Activated CD4-positive, alpha-beta T cell treated with anti-CD3 and anti-CD28 coated beads, Interleukin-2, amount 50 U/mL, for 48 hours (primary cell): Measurements from ENCODE around the gene PCNT.
A peak's percentile ranks its signal among the peaks of the same experiment; 100 is the strongest.
"Not testable (repeated sequence)": the region's sequence is repeated elsewhere in the genome, so short reads cannot be mapped to it uniquely, and the experiment has no call there.

Source experiments
- DNase-seq, 2 experiments: peaks; one replicate each; pipeline ENCODE4 v3.0.0-alpha.2; 2020

The PCNT gene

DNA sequence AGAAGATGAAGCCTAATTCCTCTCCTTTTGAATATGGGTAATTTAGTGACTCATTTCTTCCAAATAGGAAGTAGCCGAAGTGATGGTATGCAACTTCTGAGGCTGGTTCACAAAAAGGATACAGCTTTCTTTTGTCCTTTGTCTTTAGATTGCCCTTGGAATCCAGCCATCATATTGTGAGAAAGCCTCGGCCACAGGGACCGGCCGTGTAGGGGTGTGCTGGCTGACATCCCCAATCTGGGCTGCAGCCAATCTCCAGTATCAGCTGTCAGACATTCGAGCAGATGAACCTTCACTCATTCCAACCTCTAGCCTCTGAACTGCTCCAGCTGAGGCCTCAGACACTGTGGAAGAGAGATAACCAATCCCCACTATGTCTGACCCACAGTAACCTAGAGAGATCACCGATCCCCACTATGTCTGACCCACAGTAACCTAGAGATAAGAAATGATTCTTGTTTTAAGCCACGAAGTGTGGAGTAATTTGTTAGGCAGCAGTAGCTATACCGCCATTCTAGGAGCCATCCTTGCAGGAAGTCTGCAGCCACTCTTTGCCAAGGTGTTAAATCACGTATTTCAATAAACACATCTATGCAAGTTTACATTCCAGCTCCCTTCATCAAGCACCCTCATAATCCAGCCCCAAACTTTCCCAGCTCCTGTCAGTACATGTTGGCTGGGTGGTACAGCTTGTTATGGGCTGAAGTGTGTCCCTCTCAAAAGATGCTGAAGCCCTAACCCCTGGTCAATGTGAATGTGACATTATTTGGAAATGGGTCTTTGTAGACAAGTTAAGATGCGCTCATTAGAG lies 131.8 kb downstream of the PCNT start:
- DNase-seq = no peak

DNA sequence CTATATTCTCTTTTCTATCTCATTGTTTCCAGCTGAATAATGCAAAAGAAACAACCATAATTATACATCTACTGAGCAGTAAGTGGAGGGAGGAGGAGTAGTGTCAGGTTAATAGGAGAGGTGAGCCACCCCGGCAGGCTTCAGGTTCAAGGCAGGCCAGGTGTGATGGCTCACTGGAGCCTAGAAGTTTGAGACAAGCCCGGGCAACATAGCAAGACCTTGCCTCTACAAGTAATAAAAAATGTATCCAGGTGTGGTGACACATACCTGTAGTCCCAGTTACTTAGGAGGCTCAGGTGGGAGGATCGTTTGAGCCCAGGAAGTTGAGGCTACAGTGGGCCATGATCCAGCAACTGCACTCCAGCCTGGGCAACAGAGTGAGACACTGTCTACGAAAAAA lies 132.8 kb downstream of the PCNT start:
- no peak for DNase-seq

DNA sequence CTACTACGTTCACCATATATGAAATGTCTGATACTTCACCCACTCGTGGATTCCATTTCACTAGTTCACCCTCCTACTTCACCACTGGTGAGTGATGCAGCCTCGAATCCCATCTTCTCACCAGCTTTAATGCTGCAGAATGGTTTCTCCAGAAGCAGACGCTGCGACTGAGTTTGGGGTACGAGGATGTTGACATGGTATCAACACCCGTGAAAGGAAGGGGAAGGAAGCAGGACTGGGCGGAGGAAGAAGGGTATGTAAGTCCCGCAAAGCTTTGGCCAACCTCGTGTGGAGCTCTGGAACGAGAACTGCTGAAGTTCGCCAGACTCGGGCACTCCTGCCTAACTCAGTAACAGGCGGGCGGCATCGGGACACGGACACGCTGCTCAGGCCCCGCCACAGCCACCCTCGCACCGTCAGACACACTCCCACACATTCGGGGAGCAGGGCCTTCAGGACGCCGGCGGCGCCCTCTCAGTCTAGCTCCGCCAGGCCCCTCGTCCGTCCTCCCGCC lies 133.9 kb downstream of the PCNT start:
- DNase-seq = peak in 1 of 2 experiments; percentile 54

DNA sequence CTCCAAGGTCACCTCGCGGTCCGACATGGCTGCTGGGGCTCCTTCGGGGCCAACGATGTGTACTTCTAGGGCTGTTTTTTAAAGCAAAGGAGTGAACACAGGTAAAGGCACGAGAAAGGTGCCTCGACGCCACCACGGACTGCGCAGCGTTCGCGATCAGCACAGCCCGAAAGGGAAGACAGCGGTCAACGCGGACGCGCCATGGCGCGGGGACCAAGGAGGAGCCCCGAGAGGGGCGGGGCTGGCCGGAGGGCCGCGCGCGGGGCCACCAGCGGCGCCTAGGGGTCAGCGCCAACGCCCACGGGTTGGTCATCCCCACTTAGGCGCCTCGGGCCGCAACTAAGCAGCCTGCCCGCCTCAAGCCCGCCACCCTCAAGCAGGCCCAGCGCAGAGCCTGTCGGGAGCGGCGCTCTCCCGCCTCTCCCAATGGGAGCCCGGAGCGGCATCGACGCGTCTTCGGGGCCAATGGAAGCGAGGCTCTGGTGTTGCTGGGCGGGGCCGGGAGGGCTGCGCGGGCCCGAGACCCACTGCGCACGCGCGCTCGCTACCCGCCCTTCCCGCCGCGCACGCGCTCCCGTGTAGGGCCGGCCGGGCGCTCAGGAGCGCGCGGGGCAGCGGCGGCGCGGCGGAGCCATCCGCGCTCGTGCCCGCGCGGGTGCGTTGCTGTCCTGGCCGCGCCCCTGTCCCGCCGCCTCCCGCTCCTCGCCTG lies 134.5 kb downstream of the PCNT start, which contains the start of gene DIP2A:
TSS of gene DIP2A (plus strand) at position 577 of the 709 bp plus-strand sequence. CDS start 241 bp downstream, outside the sequence.
- DNase-seq = peak; percentile 89 to 93

DNA sequence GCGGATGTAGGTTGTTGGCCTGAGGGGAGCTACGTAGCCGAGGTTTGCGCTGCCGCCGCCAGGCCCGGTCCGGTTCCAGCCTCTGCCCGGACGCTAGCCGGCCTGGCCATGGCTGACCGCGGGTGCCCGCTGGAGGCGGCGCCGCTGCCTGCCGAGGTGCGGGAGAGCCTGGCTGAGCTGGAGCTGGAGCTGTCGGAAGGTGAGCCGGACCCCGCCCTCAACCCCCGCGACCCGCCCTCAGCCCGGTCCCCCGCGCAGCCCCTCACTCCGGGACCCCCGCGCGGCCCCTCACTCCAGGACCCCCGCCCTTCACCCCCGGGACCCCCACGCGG lies 135.0 kb downstream of the PCNT start:
- DNase-seq = no peak

DNA sequence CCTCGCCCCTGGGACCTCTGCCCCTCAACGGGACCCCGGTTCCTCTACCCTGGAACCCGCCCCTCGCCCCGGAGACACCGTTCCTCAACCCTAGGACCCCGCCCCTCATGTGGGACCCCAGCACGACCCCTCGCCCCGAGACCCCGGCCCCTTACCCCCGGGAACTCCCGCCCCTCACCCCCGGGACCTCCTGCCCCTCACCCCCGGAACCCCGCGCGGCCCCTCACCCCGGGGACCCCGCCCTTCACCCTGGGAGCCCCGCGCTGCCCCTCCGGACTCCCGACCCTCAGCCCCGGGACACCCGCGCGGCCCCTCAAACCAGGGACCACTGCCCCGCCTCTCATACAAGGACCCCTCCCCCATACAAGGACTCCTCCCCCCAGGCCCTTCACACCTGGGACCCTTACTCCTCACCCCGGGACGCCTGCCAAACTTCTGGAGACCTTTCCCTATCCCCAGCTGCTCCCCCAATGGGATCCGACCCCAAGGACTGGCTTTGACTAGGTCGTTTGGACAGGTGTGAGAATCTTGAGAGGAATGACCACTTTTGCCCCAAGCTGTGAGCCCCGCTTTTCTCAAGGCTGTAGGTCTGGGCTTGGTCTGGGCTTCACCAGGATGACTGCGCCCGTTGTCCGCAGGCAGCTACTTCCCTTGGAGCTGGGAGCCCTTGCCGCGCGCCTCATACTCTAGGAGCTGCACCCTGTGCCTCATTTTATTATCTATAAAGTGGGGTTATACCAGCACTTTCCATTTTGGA lies 135.6 kb downstream of the PCNT start:
- DNase-seq = peak; percentile 18 to 21

DNA sequence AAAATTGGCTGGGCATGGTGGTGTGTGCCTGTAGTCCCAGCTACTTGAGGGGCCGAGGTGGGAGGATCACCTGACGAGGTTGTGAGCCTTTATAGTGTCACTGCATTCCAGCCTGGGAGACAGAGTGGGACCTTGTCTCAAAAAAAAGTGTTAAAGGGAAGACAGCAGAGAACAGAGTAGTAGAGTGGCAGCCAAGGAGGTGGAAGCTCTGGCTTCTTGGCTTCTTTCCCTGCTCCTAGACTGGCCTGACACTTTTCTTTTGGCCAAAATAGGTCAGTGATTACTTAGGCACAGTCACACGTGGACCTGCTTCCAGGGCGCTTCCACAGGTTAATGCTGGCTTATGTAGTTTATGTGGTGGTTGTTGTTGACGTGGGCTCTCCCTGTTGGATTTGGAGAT lies 138.0 kb downstream of the PCNT start:
- no peak for DNase-seq

DNA sequence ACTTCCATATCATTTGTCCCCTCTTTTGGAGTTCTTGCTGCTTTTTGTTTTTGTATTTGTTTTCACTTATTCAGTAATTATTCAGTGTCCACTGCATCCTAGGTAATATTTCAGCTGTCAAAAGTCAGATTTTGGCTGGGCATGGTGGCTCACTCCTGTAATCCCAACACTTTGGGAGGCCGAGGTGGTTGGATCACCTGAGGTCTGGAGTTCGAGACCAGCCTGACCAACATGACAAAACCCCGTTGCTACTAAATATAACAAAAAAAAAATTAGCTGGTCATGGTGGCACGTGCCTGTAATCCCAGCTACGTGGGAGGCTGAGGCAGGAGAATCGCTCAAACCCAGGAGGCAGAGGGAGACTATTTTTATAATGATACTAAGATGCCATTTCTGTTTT lies 141.2 kb downstream of the PCNT start:
- DNase-seq = not testable (repeated sequence)

DNA sequence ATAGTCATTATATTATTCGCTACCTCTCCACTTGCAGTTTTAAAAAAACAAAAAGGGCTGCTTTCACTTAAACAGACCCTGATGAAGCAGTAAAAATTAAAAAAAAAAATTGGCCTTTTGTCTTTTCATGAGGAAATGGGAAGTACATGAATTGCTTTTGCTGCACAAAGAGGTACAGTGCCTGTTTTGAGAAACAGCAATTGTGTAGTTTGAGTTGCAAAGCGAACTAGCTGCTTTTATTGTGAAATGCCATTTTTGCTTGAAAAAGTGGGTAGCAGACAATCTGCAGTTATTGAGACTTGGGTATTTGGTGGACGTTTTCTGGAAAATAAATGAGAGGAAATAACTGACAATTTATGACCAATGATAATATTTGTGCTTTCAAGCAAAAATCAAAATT lies 141.7 kb downstream of the PCNT start:
- DNase-seq = no peak

DNA sequence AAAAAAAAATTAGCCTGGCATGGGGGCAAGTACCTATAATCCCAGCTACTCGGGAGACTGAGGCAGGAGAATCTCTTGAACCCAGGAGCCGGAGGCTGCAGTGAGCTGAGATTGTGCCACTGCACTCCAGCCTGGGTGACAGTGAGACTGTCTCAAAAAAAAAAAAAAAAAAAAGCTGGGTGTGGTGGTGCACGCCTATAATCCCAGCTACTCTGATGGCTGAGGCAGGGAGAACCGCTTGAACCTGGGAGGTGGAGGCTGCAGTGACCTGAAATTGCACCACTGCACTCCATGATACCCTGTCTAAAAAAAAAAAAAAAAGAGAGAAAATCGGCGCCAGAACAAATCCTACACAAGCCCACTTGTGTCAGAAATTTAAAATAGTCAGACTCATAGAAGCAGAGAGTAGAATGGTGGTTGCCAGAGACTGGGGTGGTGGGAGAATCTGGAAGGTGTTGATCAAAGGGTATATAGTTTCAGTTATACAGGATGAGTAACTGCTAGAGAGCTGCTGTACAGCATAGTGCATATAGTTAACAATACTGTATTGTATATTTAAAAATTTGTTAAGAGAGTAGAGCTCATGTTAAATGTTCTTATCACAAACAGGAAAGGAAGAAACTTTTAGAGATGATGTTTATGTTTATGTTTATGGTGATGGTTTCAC lies 144.3 kb downstream of the PCNT start:
- DNase-seq = no peak

DNA sequence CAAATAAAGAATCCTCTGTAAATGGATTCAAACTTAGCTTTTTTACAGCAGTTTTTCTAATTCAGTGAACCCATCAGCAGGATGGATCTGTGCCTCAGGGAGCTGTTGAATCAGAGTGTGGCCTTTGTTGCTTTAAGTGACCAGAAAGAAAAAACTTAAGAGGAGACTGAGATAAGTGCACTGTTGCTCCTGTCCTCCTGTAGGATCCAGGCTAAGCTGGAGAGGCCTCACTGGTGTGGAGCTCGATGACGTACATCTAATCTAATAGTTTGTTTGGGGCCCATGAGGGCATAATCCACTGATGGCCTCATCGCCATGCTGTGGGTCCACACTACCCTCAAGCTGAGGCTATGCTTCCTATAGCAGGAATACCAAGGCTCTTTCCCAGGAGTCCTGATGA lies 145.3 kb downstream of the PCNT start:
- no peak for DNase-seq

DNA sequence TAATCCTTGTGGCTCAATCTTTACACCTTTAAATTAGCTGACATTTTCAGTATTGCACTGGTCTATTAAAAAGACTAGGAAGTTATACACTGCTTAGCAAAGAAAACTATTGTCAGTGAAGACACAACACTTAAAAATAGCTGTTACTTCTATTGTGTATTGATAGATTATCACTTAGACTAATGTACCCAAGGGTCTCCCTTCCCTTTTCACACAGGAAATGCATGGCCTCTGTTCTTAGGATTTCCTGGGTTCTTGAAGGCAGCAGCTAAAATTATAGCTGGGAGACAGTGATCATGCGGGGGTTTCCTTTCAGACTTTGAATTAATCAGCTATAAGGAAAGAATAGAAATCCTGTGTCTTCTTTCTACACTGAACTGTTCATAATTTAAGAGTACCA lies 147.6 kb downstream of the PCNT start:
- no peak for DNase-seq

DNA sequence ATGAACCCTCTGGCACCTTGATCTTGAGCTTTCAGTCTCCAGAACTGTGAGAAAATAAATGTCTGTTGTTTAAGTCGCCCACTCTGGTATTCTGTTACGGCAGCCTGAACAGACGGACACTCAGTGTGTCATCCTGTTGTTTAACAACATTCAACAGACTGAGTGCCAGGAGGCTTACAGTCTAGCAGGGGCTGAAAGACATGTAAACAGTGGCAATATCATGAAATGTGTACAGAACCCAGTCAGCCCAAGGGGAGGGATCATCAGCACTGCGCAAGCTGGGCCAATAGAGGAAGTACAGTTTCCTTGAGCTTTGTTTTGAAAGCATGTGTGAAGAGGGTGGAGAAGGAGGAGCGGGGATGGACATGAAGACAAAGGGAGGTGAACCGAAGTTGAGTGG lies 148.3 kb downstream of the PCNT start:
- DNase-seq = no peak

DNA sequence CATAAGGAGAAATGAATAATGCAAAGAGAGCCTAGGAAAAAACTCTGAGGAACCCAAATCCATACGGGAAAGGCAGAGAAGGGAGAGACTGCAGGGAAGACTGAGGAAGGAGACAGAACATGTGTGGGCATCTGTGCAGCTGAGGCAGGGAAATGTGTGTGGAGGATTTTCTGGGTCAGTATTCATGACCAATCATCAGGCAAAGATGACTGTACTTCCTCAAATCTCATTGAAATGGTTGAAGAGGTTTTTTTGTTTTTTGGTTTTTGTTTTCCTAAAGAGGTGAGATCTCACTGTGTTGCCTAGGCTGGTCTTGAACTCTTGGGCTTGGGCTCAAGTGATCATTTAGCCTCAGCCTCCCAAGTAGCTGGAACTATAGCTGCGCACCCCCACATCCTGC lies 150.4 kb downstream of the PCNT start:
- DNase-seq = no peak

DNA sequence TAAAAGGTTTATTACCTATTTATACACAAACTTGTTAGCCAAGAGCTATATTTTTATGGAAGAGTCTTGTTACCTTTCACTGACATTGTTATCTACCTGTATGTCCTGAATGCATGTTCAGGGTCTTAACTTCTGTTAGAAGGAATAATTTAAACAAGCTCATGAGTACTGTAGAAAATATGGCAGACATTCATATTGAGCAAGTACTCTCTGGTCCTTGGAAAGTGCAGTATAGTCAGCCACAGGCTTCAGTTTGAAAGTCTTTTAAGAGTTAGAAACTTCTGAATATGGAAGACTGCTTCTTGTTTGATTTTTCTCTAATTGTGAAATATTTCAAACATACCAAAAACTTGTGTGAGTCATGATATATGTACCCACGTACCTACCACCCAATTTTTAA lies 151.3 kb downstream of the PCNT start:
- DNase-seq = no peak

DNA sequence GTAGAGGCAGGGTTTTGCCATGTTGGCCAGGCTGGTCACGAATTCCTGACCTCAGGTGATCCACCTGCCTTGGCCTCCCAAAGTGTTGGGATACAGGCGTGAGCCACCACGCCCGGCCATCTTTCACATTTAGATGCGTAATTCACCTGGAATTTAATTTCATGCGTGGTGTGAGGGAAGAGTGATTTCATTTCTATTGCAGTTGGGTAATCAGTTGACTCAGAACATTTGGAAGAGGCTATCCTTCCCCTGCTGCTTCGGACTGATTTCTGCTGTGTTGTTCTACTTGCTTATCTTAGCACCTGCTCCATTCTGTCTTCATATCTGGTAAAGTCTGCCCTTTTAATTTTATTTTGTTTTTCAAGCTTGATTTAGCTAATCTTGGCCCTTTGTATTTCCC lies 153.8 kb downstream of the PCNT start:
- DNase-seq = no peak

DNA sequence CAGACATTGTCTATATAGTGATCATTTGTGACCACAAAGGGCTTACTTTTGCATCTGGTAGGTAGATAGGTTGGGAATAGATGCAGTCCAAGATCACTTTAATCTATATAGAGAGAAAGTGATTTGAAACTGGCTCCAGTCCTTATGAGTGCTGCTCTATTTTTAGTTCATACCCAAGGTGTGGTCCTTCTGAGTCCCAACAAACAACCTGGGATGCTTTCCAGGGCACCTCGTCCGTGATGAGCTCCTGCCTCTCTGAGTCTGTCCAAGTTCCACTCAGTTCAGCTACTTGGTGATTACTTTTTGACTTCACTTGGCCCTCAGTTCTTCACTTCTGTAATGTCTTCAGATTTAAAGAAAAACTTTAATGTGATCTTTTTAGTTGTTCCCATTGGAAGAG lies 155.0 kb downstream of the PCNT start:
- no peak for DNase-seq

DNA sequence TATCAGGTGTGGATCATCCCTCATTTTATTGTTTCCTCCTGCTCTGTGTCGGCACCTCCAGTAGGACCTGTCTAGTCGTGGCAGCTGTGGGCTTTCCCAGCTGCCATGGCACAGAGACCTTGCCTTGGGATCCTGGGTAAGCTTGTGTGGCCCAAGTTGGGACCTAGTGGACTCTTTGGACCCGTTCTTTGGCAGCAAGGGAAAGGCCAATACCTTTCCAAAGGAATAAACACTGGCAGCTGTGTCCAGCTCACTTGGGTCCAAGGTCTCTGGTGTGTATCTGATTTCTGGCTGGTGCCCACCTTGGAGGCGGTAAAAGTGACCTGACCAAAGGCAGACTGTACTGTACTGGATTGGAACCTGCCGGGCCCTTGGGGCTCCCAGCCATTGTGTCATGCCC lies 156.5 kb downstream of the PCNT start:
- DNase-seq = no peak

DNA sequence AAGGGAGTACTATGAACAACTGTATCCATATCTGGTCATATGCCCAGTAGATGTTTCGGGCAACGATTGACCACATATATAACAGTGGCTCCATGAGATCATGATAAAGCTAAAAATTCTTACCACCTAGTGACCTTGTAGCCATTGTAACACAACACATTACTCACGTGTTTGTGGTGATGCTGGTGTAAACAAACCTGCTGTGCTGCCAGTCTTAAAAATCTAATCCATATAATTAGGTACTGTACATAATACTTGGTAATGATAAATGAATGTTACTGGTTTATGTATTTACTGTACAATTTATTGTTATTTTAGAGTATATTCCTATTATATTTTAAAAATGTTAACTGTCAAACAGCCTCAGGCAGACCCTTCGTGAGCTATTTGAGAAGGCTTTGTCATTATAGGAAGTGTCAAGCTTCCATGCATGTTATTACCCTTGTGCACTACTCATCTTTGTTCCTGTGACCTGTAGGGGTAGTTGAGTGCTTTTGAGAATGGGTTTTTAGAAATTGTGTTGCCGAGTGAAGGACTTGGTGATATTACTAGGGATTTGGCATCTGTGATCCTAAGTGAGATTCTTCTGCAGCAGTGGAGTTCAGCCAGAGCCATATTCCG lies 158.4 kb downstream of the PCNT start:
- no peak for DNase-seq

DNA sequence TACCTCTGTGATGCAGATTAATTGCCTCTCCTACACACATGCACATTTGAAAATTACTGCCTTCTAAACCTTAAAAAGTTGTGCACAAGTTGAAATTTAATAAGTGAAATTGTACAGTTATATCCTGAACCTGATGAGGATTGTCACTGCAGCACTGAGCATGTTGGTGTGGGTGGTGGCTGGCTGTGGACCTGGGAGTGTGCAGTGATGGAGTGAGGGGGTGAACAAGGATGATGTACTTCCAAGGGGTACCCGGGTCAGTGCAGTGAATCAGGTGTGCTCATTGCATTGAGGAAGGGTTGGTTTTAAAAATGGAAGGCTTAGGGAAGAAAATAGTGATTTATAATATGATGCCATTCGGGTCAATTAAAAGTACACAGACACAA lies 158.9 kb downstream of the PCNT start:
- DNase-seq = no peak

DNA sequence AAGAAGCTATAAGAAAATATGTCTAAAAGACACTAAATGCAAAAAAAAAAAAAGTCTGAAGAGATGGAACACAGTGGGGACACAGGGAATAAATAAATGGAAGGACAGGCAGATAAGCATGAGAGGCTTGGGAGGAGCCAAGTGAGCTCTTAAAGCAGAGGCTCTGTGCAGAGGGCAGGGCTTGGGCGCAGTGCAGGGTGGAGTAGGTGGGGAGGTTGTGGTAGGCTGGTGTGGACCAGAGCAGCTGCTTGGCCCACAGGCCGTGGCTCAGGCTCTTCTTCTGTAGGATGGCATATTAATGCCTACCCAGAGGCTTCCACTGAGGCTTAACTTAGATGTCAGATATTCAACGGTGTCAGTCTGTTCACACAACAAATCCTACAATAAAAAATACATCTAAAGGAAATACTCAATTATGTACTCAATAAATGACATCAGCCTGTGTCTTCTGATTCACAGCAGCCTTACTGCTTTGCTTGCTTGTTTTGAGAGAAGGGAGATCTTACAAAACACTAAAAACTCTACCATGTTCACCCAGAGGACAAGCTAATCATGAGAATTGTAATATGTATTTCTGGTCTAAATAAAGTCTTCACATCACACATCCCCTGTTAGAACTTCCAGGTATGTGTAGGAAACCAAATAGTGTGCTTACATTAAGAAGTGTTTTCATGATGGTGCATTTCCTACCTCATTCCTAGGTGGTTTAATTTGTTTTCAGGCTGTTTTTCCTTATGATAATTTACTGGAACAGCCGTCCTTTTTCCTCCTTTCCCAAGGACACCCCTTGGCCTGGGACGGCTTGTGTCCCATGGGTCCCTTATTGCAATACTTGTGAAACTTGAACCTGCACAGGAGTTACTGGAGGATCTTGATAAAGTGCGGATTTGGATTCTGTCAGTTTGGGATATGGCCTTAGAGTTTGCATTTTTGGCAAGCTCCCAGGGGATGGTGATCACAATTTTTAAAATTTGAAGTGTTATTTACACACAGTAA lies 159.6 kb downstream of the PCNT start:
- DNase-seq = no peak
